ENCODE results near the gene FNTB. TPM values are rescaled to one million over a fixed set of nuclear protein-coding genes. Genes with fewer than 3 reads are reported as not detected.

Gene FNTB
- total RNA-seq, 2 experiments from 2014 or later, result 7.5 to 7.9 TPM

DNA sequence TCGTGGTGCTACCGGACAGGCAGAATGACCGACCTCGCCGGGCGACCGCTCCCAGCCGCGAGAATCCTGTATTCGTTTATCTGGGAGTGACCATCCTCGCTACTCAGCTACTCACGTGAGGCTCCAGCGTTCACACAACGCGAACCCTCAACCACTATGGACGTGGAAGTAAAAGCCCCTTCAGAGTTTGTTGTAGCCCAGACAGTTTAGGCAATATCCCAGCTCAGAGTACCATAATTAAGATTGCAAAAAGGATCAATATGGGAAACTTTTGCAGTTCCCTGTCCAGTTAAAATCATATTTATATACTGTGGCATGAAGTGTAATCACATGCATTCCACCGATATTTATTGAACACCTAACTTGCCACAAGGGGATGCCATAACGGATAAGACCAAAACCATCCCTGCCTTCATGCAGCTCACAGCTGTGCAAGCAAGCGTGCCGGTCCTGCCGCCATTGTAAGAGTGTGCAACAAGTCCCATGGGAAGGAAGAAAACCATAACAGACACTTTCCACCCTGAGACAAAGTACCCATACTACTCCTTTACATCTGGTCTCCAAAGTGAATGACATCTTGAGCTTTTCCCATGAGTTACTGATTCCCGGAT, 116.6 kb downstream of the FNTB start:
- peaks cover 18% of the 10 kb centered on the region for H3K4me1 ChIP-seq (ENCODE audit: insufficient read depth, low read length)
- Mint-ChIP-seq H3K4me1 (ENCODE audit: low read depth) (peaks cover 37% of the 10 kb centered on the region), H3K27me3 (peaks cover 4% of the 10 kb centered on the region), H3K4me3 (peak overlapping the region; percentile 91), H3K36me3 (ENCODE audit: low read depth) (peaks cover 22% of the 10 kb centered on the region), H3K9me3 (no peaks in the 10 kb centered on the region), H3K27ac (peak overlapping the region; percentile 90)
- TF ChIP-seq, protein P1, sequence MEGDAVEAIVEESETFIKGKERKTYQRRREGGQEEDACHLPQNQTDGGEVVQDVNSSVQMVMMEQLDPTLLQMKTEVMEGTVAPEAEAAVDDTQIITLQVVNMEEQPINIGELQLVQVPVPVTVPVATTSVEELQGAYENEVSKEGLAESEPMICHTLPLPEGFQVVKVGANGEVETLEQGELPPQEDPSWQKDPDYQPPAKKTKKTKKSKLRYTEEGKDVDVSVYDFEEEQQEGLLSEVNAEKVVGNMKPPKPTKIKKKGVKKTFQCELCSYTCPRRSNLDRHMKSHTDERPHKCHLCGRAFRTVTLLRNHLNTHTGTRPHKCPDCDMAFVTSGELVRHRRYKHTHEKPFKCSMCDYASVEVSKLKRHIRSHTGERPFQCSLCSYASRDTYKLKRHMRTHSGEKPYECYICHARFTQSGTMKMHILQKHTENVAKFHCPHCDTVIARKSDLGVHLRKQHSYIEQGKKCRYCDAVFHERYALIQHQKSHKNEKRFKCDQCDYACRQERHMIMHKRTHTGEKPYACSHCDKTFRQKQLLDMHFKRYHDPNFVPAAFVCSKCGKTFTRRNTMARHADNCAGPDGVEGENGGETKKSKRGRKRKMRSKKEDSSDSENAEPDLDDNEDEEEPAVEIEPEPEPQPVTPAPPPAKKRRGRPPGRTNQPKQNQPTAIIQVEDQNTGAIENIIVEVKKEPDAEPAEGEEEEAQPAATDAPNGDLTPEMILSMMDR (IDR thresholded peaks at IDR 0.05), result no peak
- H3K36me3 ChIP-seq (ENCODE audit: insufficient read depth, low read length), result peaks cover 5% of the 10 kb centered on the region
- CTCF ChIA-PET, result interaction anchor here (0.9 to 1.4 kb wide), 4 partner anchors 12 to 721 kb away, joined by 3 to 4 read pairs (median 4); no protein-coding TSS in a partner anchor
- DNase-seq (peak in 3 of 14 experiments; percentile 9 to 53 (median 45)), ATAC-seq (ENCODE audit: poor library complexity) (no peak)
- POLR2A ChIA-PET, result interaction anchor here (0.8 to 1.9 kb wide), 14 partner anchors 9 to 1560 kb away, joined by 3 to 22 read pairs (median 6); partner anchors contain the start of genes FNTB and PPP2R5E
- H3K4me3 ChIP-seq (ENCODE audit: low read length), result peak overlapping the region; percentile 98
- intact Hi-C loops (cut with DNase I, micrococcal nuclease), result loop anchor here (2.0 to 5.0 kb wide), 6 partner anchors 116 to 1404 kb away; partner anchors contain the start of genes FNTB (in 2 of the 2), FUT8 (in 2 of the 2), ZBTB1 (in 2 of the 2) and ZBTB25 (in 2 of the 2)
- no peaks in the 10 kb centered on the region for H3K9me3 ChIP-seq (ENCODE audit: control insufficient read depth in 1 of 2, insufficient read depth in 1 of 2, low read length in 2 of 2)
- peak overlapping the region; percentile 42 to 79 for H3K27ac ChIP-seq (ENCODE audit: low read depth in 1 of 2, low read length in 2 of 2)
- no peaks in the 10 kb centered on the region for H3K27me3 ChIP-seq (ENCODE audit: control insufficient read depth in 1 of 2, insufficient read depth in 2 of 2, low read length in 2 of 2)

DNA sequence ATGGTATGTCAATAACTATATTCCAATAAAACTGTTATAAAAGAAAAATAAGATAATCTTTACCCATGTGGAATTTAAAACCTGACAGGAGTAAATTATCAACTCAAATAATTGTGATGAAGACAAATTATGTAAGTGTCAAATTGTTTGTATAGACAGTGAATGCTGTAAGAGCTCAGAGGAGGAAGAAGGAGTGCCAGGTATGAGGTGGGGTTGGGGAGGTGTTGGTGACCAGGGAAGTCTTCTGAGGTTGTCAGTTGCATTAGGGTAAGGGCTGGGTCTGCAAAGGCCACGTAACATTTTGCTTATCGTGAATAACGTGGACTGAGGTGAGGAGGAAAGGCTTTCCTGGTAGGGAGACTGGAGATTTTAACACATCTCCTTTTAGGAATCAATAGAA, 118.1 kb downstream of the FNTB start:
- H3K36me3 ChIP-seq (ENCODE audit: insufficient read depth, low read length), result peaks cover 5% of the 10 kb centered on the region
- H3K36me3 Mint-ChIP-seq (ENCODE audit: low read depth), result peaks cover 17% of the 10 kb centered on the region
- H3K4me1 ChIP-seq (ENCODE audit: insufficient read depth, low read length), result peaks cover 17% of the 10 kb centered on the region
- POLR2A ChIA-PET, result interaction anchor here (0.5 kb wide), 1 partner anchor 411 kb away, joined by 3 read pairs; no protein-coding TSS in a partner anchor
- H3K9me3 ChIP-seq (ENCODE audit: control insufficient read depth in 1 of 2, insufficient read depth in 1 of 2, low read length in 2 of 2), result no peaks in the 10 kb centered on the region
- DNase-seq (no peak), ATAC-seq (ENCODE audit: poor library complexity) (no peak)
- no peak overlapping the region for H3K4me3 ChIP-seq (ENCODE audit: low read length)
- intact Hi-C loops (cut with DNase I, micrococcal nuclease), result loop anchor here (5.0 kb wide), 5 partner anchors 187 to 1403 kb away; partner anchors contain the start of genes FUT8 (in 2 of the 2), ZBTB1 (in 2 of the 2), ZBTB25 (in 2 of the 2) and GPHN (in 1 of the 2)
- TF ChIP-seq, protein P1 (IDR thresholded peaks at IDR 0.05), result no peak
- CTCF ChIA-PET, result interaction anchor here (1.2 to 1.4 kb wide), 2 partner anchors 14 to 727 kb away, joined by 3 read pairs; no protein-coding TSS in a partner anchor
- no peak overlapping the region for H3K27ac ChIP-seq (ENCODE audit: low read depth in 1 of 2, low read length in 2 of 2)
- no peaks in the 10 kb centered on the region for H3K27me3 ChIP-seq (ENCODE audit: control insufficient read depth in 1 of 2, insufficient read depth in 2 of 2, low read length in 2 of 2)
- no peaks in the 10 kb centered on the region for H3K9me3 Mint-ChIP-seq
- peak overlapping the region; percentile 16 for H3K4me3 Mint-ChIP-seq
- peaks cover 23% of the 10 kb centered on the region for H3K4me1 Mint-ChIP-seq (ENCODE audit: low read depth)
- H3K27ac Mint-ChIP-seq, result no peak overlapping the region
- H3K27me3 Mint-ChIP-seq, result peaks cover 4% of the 10 kb centered on the region

- ChIA-PET POLR2A (no interaction called here), CTCF (no interaction called here)
- Histone ChIP-seq H3K36me3 (ENCODE audit: insufficient read depth, low read length) (no peaks in the 10 kb centered on the region), H3K4me3 (ENCODE audit: low read length) (no peak overlapping the region), H3K27me3 (ENCODE audit: control insufficient read depth in 1 of 2, insufficient read depth in 2 of 2, low read length in 2 of 2) (no peaks in the 10 kb centered on the region), H3K27ac (ENCODE audit: low read depth in 1 of 2, low read length in 2 of 2) (no peak overlapping the region), H3K9me3 (ENCODE audit: control insufficient read depth in 1 of 2, insufficient read depth in 1 of 2, low read length in 2 of 2) (no peaks in the 10 kb centered on the region), H3K4me1 (ENCODE audit: insufficient read depth, low read length) (peaks cover 10% of the 10 kb centered on the region)
- H3K9me3 Mint-ChIP-seq, result no peaks in the 10 kb centered on the region
- TF ChIP-seq, protein P1 (IDR thresholded peaks at IDR 0.05), result no peak
- no peak overlapping the region for H3K27ac Mint-ChIP-seq
- no peak for ATAC-seq (ENCODE audit: poor library complexity)
- H3K36me3 Mint-ChIP-seq (ENCODE audit: low read depth), result peaks cover 6% of the 10 kb centered on the region
- intact Hi-C loops (cut with DNase I, micrococcal nuclease), result no loop called here
- DNase-seq, result no peak
- H3K27me3 Mint-ChIP-seq, result peaks cover 4% of the 10 kb centered on the region
- peaks cover 10% of the 10 kb centered on the region for H3K4me1 Mint-ChIP-seq (ENCODE audit: low read depth)
- no peak overlapping the region for H3K4me3 Mint-ChIP-seq
Measured at GRCh38 chr14:65106316-65106715, 119.6 kb downstream of the FNTB start.
